HG02798 (cell line): Measurements from ENCODE around the gene TMEM164.

ENCODE experiments used
- ATAC-seq: cut with Tn5 transposase; IDR thresholded peaks from one replicate; pipeline ENCODE4 v1.9.1; 2021; ENCODE audit warnings: mild to moderate bottlenecking; ENCODE audit not compliant: unreplicated experiment, poor library complexity

TMEM164 gene

DNA sequence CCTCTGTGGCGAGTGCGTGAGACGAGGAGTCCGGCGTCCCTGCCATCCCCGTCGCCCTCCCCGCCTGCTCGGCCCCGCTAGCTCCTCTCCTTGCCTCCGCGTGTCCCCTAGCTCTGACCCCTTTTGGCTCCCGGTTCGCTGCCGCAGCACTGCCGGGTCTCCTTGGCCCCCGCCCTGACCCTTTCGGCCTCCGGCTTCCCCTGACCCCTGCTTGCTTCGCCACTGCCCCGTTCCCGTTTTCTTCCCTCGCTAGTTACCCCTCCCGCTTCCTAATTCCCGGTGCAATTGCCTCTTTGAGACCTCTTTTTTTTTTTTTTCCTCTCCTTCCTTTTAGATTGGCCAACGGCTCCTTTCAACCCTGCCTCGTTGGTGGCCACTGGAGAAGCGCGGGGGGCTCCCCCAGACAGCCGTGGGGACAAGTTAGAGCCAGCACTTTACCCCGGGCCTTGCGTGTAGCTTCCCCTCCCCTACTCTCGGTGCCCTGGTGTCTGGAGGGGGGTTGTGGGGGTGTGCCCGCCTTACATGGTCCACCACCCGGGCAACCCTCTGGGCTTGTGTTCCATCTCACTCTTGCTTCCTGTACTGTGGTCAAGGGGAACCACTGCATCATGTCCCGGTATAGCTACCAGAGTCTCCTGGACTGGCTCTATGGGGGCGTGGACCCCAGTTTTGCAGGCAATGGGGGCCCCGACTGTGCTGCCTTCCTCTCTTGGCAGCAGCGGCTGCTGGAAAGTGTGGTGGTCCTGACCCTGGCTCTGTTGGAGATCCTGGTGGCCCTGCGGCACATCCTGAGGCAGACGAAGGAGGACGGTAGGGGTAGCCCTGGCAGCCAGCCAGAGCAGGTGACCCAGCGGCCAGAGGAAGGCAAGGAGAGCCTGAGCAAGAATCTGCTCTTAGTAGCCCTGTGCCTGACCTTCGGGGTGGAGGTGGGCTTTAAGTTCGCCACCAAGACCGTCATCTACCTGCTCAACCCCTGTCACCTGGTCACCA lies 548 bp downstream of the TMEM164 start:
- no peak for ATAC-seq

DNA sequence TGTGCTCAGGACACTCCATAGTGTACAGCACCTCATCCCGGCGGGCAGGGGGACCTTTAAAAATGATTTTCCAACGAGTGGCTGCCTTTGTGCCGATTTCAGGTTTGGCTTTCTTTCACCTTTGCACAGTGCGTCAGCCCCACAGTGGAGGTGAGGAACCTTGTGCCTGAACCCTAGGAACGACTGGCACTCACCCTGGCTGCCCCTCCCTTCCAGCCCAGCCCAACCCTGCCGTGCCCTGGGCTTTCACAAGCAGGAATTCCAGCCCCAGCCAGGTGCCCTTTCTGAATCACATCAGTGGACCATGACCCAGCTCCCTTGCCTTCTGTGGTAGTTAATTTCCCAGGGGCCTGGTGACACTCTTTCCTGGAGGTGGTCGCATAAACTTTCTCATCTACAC lies 1.3 kb downstream of the TMEM164 start:
- no peak for ATAC-seq

DNA sequence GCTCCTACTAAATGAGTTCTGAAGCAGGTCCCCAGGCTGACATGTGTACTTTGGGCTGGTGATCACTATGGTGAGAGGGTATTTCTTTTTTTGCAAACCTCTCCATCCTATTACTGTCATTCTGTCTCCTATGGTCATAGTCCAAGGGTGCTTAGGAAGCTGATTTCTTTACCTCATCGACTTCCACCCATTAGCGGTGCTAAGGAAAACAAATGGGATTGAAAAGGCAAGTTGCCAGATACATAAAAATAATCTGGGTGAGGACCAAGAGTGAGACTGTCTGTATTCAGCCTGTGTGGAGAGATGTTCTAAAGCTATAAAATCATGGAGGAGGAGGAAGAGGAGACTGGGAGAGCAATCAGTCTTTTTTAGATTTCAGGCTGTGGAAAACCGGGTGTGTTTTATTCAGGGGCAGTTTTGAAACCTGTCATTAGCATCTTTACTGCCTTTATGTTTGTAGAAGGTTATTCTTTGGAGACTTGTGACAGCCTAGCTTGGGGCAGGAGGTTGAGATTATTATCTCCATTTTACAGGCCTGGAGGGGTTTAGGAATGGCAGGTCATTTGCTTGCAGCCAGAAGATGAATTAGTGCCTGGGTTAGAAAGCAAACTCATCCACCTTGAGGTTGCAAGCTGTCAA lies 1.9 kb downstream of the TMEM164 start:
- no peak for ATAC-seq

DNA sequence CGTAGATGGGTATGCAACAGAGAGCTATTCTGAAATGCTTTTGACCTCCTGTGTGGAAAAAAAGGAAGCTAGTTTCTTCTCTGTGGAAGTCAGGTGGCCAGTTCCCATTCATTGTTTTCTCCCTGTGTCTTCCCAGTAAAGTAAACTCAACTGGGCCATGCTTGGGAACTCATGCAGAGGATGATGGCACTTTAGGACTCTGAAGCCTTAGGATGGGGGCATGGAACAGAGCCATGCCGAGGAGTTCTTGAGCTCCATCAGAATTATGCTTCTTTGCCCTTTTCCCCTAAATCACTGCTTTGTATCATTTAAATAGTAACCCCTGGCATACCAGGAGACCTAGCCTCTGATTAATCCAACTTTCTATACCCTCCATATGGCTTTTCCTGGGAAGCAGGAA lies 3.2 kb downstream of the TMEM164 start:
- ATAC-seq: no peak

GRCh38 chrX:110006821-110007375 lies 4.0 kb downstream of the TMEM164 start:
- no peak for ATAC-seq

DNA sequence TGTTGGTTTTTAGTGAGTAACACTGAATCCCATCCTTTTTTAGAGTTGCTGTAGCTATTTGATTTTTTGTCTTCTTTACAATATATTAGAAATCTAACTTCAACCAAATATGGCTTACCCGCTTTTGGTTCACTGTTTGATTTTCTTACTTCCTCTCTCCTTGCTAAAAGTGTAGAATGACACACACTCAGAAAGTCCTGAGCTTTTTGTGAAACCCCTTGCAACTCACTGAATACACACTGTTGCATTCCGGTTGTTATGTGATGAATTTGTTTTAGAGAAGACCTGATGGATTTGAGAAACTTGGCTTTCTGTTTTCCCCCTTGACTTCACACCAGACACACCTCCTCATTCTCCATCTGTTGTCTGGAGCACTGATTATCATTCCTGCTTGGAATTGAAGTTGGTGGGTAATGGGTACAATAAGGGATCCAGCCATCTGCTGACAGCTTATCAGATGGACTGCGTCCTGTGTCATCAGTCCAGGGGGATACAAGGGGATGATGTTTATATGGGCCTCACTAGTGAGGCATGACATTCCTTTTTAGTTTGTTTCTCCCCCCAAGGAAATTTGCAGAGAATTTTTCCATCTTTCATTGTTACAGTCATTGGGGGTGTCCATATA lies 5.2 kb downstream of the TMEM164 start:
- peak; percentile 41 for ATAC-seq

DNA sequence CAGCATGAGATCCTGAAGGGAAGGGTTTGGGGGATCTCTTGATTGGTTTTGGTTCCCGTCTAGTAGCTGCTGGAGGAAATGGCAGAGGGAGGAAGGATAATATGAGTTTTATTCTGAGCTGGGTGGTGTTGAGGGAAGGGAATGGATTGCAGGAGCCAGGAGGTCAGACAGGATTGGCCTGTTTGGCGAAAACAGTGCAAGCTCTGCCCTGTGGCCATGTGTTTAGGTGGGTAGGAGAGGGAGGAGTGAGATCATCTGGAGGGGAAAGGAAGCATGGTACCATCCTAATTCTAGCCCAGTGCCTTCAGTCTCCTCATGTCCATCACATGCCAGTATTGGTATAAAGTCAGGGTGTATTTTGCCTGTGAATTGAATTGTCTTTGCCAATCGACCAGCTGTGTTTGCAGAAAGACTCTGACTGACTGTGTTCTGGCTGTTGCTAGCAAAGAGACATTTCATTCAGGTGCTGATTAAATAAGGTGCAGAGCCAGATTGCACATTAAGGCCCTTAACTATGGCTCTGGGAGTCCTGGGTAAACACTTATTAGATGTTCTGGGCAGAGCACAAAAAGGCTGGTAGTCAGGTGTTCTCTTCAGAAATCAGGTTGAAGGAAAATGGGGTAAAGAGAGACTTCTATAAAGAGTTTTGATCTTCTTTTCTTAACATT lies 10.0 kb downstream of the TMEM164 start:
- no peak for ATAC-seq

GRCh38 chrX:110013968-110014367 lies 11.1 kb downstream of the TMEM164 start:
- ATAC-seq: no peak

GRCh38 chrX:110015032-110015431 lies 12.1 kb downstream of the TMEM164 start:
- no peak for ATAC-seq

DNA sequence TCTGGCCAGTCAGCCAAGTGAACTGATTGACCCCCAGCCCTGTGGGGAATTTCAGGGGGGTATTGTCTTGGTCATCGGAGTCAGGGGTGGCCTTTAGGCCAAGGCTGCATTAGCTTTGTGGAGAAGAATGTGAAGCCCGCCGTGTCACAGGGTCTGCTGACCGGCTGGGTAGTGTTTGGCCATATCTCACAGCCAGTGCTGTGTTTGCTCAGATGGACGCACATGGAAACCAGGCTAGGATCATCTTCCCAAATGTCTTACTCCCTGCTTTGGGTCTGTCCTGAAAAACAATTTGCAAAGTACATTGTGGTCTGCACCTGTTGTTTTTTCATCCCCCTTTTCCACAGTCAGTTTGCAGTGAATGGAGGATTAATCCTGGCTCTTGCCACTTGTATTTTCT lies 13.0 kb downstream of the TMEM164 start:
- no peak for ATAC-seq

- no peak for ATAC-seq
These were observed 17.6 kb downstream of the TMEM164 start for GRCh38 chrX:110020536-110020935.

DNA sequence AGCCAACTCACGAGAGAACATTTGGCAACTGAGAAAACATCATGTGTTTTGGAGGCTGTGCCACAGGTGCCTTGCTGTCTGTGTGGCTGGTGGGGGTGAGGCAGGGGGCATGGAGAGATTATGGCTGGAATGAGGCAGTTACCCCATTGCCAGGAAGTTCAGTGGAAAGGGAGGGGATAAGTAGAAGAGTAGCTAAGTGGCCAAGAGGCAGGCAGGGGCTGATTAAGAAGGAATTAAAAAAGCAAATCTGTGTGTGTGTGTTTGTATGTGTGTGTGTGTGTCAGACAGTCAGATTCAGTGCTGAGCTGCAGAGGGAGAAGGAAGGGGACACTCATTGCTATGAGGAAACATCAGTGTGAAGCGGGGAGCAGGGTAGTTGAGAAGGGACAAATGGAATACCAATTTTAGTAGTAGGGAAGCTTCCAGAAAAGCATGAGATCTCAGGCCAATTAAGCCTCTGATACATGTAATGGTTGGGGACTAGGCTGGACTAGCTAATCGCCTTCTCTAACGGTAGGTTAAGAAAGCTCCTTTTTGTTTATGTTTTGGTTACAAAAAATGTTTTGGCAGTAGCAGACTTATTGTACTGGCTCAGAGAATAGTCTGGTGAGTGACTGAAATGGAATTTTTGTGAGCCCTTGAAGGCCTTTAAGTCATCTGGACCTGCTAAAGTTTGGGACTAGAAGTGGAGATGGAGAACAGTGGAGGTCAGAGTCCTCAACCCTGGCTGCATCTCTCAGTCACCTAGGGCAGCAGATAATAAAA lies 18.5 kb downstream of the TMEM164 start:
- ATAC-seq: no peak

DNA sequence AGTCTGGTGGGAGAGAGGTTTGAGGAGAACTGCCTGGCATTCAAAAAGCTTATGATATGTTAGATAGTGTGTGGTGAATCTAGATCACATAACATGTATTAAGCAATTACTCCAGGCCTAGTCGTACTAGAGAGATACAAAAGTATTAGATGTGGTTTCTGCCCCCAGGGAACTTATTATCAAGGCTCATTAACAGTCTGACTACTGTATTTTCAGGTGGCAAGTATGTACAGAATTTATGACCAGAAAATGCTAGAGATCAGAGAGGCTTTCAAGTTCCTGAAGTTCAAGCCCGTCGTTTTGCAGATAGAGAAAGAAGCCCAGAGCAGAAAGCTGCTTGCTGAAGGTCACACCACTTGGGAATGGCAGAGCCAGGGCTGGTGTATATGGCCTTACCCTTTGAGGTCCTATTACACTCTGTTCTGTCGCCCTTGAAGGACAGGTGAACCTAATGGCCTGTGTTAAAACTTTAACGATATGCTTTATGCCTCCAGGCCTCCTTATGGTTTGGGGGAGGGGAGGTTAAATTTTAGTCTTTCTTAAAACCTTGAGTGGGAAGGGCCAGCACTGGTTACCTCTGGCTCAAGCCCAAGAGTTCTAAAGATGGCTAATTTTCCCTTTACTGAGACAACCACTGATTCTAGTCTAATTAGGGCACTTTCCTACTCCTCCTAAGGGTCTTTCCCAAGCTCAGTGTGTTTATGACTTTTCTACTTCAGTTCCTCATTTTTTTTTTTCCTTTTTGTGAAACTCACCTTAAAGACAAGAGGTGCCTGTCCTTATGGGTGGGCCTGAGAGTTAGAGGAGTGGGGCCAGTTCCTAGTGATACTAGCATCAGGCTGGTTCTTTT lies 19.9 kb downstream of the TMEM164 start:
- ATAC-seq: no peak

GRCh38 chrX:110025395-110025794 lies 22.5 kb downstream of the TMEM164 start:
- ATAC-seq: no peak

DNA sequence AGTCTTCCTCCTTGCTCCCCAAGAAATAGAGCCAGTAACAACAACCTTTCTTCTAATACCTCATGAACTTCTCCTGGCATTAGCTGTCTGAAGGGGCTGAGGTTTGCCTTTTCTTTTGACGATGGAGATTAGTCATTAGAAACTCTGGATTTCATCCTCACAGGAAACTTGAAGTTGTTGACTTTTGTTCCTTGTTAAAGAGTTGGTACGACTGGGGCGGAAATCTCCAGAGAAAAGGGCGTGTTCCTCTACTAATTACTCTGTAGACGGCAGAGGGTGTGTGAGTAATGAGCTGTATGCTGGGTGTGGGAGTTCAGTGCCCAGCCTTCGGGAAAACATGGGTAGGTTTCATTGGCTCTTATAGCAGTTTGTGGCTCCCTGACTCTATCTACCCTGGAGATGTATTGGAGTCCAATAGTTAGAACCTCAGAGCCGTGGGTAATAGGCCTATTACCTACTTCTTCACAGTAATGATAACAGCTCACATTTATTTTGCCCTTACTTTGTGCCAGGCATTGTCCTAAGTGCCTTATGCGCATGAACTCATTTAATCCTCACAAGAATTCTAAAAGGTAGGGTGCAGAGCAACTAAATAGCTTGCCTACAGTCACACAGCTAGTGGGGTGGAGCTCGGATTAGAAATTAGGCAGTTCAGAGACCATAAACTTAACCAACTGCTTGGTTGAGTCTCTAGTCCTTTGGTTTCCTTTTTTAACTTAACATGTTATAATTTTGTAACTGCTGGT lies 23.4 kb downstream of the TMEM164 start:
- no peak for ATAC-seq

DNA sequence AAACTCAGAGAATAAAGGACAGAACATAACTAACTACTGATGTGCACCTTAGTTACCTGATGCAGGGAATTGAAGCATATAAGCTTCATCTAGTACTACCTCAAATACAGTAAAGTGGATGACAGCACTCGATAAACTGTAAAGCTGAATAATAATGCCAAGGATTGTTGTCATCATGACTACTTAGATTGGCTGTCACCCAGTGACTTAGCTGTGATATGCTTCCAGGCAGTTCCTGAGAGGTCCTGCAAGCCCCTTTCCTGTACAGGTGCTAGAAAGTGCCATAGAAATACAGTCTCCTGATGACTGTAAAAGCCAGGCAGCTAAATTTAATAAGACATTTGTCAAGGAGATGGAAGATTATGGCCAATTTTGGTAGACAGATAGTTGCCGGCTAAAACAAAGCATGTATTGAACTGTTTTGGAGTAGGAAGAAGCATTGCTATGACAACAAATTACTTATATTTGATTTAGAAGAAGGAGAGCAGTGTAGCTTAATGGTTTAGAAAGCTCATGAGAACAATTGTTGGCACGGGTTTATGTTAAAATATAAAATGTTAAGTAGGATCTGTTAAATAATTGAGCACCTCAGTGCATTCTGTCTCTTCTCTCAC lies 29.7 kb downstream of the TMEM164 start:
- no peak for ATAC-seq

GRCh38 chrX:110034036-110034435 lies 31.1 kb downstream of the TMEM164 start:
- ATAC-seq: no peak
